Ascending aorta (tissue), 2 donors: ENCODE measurements around the gene ADH1B. TPM values are rescaled to one million over a fixed set of nuclear protein-coding genes. Genes with fewer than 3 reads are reported as not detected.
"Not testable (repeated sequence)": the region's sequence is repeated elsewhere in the genome, so short reads cannot be mapped to it uniquely, and the experiment has no call there.

Experiments used
- DNase-seq, 2 donors: peaks; one replicate each; pipeline ENCODE4 v3.0.0-alpha.2; 2019; ENCODE audit warnings: low spot score in 2 of 2
- H3K27ac ChIP-seq, 2 donors: fragments of 200-600 bp; sonication (generic); one replicate each; pipeline ENCODE4 v1.5.1; 2016 to 2017; ENCODE audit warnings: mild to moderate bottlenecking in 1 of 2
- H3K27me3 ChIP-seq: fragments of 200-600 bp; sonication (generic); one replicate; pipeline ENCODE4 v1.5.1; 2017
- H3K36me3 ChIP-seq, 2 donors: fragments of 200-600 bp; sonication (generic); one replicate each; pipeline ENCODE4 v1.5.1; 2016
- H3K4me1 ChIP-seq, 2 donors: fragments of 200-600 bp; sonication (generic); one replicate each; pipeline ENCODE4 v1.5.1; 2016 to 2017; ENCODE audit warnings: mild to moderate bottlenecking in 1 of 2
- H3K4me3 ChIP-seq, 2 donors: fragments of 200-600 bp; sonication (generic); one replicate each; pipeline ENCODE4 v1.5.1; 2016 to 2017; ENCODE audit warnings: mild to moderate bottlenecking in 1 of 2
- H3K9me3 ChIP-seq, 2 donors: fragments of 200-600 bp; sonication (generic); one replicate each; pipeline ENCODE4 v1.5.1; 2016
- intact Hi-C: fragments of 100-400 bp; cut with DNase I; formaldehyde crosslinking; loops from one replicate; pipeline ENCODE4 v1.15.1; 2023
- total RNA-seq: library from RNA; depleted of rRNA; stranded (reverse); fragments of >200 nt; gene quantifications from one replicate; pipeline ENCODE4 v1.1.0, GENCODE V29; 2016
- TF ChIP-seq, protein P1 (sequence below), 3 experiments: fragments of 200-600 bp in 2 of 3; fragments of 450-650 bp in 1 of 3; sonication (generic) in 2 of 3; IDR thresholded peaks; one replicate each; pipeline ENCODE4 v1.5.1; 2016 to 2019; ENCODE audit warnings: antibody characterized with exemption in 3 of 3, mild to moderate bottlenecking in 1 of 3, moderate library complexity in 1 of 3

Gene ADH1B
- 650 TPM for total RNA-seq

DNA sequence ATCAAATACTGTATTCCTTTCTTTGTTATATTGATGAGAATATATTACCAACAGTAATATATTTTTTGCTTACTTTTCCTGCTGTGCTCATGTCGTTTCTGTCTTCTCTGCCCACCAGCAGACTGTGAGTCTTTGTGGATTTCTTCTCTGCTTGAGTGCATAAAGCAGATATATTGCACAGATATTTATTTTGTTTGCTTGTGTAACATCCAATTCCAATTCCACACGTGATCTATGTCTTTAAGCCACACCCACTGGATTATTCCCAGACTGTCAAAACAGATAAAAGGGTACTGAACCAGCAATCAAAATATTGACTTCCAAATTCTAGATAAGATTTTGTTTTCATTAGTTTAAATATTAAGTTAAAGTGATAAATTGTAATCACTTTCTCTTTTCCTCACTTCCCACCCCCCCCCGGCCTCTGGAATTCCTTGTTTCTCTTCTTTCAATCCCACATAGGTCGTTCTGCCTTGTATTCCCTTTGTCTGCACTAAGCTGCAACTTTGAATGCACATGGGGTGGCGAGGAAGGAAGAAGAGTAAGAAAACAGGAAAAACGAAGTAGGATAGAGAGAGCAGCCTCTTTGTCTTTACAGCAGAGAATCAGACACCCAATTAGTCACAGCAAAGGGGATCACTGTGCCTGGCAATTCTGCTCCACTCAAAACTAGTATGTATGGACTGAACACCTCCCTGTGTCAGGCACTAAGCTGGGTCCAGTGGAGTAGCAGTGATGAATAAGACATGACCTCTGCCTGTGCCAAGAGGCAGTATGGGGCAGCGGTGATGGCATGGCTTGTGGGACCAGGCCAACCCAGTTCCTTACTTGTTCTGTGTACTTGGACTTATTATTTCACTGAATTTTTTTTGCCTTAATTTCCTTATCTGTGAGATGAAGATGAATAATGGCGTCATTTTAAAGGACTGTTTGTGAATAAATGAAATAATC is at the start of gene ADH1B:
Gene ADH1B, minus strand, starts transcription at position 161 of the 951 bp plus-strand sequence. Its CDS starts 70 bp downstream, at position 91.
- Histone ChIP-seq H3K9me3 (peaks cover 0 to 10% of the 10 kb centered on the region in 2 donors), H3K4me3 (peak within 1 kb of the TSS; percentile 28 to 44), H3K36me3 (peaks cover 0 to 16% of the 10 kb centered on the region in 2 donors), H3K27ac (peak within 1 kb of the TSS; percentile 81 to 82), H3K4me1 (peaks cover 12 to 30% of the 10 kb centered on the region in 2 donors), H3K27me3 (no peaks in the 10 kb centered on the region)
- intact Hi-C loops = loop anchor here (2.0 to 10.0 kb wide), 3 partner anchors 61 to 243 kb away; partner anchors contain the start of gene TRMT10A
- TF ChIP-seq, protein P1, sequence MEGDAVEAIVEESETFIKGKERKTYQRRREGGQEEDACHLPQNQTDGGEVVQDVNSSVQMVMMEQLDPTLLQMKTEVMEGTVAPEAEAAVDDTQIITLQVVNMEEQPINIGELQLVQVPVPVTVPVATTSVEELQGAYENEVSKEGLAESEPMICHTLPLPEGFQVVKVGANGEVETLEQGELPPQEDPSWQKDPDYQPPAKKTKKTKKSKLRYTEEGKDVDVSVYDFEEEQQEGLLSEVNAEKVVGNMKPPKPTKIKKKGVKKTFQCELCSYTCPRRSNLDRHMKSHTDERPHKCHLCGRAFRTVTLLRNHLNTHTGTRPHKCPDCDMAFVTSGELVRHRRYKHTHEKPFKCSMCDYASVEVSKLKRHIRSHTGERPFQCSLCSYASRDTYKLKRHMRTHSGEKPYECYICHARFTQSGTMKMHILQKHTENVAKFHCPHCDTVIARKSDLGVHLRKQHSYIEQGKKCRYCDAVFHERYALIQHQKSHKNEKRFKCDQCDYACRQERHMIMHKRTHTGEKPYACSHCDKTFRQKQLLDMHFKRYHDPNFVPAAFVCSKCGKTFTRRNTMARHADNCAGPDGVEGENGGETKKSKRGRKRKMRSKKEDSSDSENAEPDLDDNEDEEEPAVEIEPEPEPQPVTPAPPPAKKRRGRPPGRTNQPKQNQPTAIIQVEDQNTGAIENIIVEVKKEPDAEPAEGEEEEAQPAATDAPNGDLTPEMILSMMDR (IDR thresholded peaks at IDR 0.05) = no peak
- DNase-seq = peak in 1 of 2 donors; percentile 71

DNA sequence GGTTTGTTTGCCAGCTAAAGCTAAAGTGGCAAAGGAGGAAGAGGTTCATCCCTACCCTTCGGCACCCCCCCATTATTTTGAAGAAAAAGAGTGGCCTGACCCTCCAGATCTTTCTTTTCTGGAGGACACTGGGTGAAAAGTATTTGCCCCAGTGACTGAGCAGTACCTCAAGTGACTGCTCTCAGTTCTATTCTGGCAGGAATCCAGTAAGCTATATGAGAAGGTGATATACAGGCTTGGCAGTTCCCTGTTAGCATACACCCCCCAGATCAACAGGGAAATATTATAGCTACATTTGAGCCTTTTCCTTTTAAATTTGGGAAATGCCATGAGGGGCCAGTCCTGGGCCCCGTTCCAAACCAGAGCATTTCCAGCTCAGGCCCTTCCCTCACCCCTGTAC is 46.6 kb upstream of the ADH1B start:
- DNase-seq, H3K27ac ChIP-seq, H3K4me3 ChIP-seq, intact Hi-C loops, H3K36me3 ChIP-seq, H3K4me1 ChIP-seq, H3K27me3 ChIP-seq: not testable (repeated sequence)
- H3K9me3 ChIP-seq = peaks cover 0 to 11% of the 10 kb centered on the region in 2 donors

DNA sequence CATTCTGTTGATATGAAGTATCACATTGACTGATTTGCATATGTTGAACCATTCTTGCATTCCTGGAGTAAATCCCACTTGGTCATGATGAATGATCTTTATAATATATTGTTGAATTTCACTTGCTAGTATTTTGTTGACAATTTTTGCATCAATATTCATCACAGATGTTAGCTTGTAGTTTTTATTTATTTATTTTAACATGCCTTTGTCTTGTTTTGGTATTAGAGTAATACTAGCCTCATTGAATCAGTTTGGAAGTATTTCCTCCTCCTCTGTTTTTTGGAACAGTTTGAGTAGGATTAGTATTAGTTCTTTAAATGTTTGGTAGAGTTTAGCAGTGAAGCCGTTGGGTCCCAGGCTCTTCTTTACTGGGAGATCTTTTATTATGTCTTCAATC is 45.3 kb upstream of the ADH1B start:
- TF ChIP-seq, protein P1 (IDR thresholded peaks at IDR 0.05) = no peak
- peaks cover 0 to under 1% of the 10 kb centered on the region in 2 donors for H3K9me3 ChIP-seq
- H3K4me3 ChIP-seq = no peak overlapping the region
- H3K27me3 ChIP-seq = no peaks in the 10 kb centered on the region
- DNase-seq = no peak
- intact Hi-C loops = no loop called here
- peaks cover 0 to 11% of the 10 kb centered on the region in 2 donors for H3K4me1 ChIP-seq
- no peaks in the 10 kb centered on the region for H3K36me3 ChIP-seq
- no peak overlapping the region for H3K27ac ChIP-seq

DNA sequence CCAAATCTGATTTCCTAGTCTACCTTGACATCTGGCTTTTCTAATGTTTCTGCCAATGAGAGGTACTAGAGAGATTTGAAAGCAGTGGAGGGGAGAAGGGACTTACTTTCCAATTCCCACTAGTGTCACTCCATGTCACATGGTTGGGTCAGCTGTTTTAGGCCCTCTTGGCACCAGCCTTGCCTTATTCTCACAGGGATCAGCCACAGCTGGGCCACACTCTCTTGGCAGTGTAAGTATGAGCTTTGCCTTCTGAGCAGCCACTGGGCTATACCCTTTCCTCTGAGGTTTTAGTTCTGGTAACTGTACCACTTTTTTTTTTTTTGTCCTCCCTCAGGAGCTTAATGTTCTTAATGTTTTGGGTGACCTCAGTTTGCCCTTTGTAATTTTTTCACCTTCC is 41.6 kb upstream of the ADH1B start:
- Histone ChIP-seq H3K27me3 (no peaks in the 10 kb centered on the region), H3K9me3 (peaks cover 0 to 2% of the 10 kb centered on the region in 2 donors), H3K4me3 (no peak overlapping the region), H3K27ac (peak overlapping the region; percentile 72 to 74), H3K36me3 (no peaks in the 10 kb centered on the region), H3K4me1 (peaks cover 3 to 24% of the 10 kb centered on the region in 2 donors)
- intact Hi-C loops = no loop called here
- no peak for DNase-seq
- TF ChIP-seq, protein P1 (IDR thresholded peaks at IDR 0.05) = no peak

DNA sequence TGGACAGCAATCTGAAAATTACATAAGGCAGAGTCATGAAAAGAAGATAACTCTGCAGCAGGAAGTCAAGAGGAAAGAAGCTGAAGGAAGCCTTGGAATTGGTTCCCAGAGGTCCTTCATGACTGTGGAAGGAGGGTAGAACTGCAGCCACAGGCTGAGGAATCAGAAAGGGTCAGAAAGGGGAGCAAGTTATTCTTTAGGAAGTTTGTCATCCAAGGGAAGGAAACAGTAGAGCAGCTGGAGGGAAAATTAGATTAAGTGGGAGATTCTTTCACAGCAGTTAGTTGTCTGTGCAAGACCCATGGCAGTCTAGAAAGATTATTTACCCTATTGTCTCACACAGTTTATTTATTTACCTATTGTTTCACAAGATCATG is 40.7 kb upstream of the ADH1B start:
- Histone ChIP-seq H3K9me3 (peaks cover 0 to 7% of the 10 kb centered on the region in 2 donors), H3K27me3 (no peaks in the 10 kb centered on the region), H3K27ac (peak overlapping the region; percentile 72 to 74), H3K4me1 (peaks cover 3 to 24% of the 10 kb centered on the region in 2 donors), H3K36me3 (no peaks in the 10 kb centered on the region), H3K4me3 (no peak overlapping the region)
- no peak for DNase-seq
- intact Hi-C loops = no loop called here
- TF ChIP-seq, protein P1 (IDR thresholded peaks at IDR 0.05) = no peak

DNA sequence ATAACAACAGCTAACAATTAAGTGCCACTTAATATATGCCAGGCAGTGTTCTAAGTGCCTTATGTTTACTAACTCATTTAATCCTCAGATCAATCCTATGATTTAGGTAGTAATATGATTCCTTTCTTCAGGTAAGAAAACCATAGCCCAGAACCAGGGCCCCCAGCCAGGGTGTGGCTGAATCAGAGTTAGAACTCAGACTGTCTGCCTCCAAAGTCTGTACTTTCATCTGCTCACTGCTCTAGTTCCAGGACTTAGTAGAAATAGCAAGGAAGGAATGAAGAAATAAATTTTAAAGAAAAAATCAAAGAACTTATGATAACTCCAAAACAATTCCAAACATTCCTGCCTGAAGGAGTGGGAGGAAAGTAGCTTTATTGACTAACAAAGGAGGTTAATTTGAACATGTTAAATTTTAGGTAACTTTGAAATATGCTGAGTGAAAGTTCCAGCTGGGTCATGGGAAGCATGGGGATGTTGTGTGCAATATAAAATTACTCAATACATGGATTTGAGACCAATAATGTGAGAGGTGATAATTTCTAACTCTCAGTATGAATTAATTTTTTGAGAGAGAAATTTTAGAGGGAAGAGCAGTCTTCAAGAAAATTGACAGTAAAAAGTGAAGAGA is 40.2 kb upstream of the ADH1B start:
- TF ChIP-seq, protein P1 (IDR thresholded peaks at IDR 0.05) = no peak
- H3K4me1 ChIP-seq = peaks cover 3 to 24% of the 10 kb centered on the region in 2 donors
- intact Hi-C loops = no loop called here
- H3K9me3 ChIP-seq = peaks cover 0 to 7% of the 10 kb centered on the region in 2 donors
- no peaks in the 10 kb centered on the region for H3K27me3 ChIP-seq
- peak overlapping the region; percentile 72 to 74 for H3K27ac ChIP-seq
- no peak for DNase-seq
- no peaks in the 10 kb centered on the region for H3K36me3 ChIP-seq
- no peak overlapping the region for H3K4me3 ChIP-seq
